ENCODE results near the gene WIPI1. TPM values are rescaled to one million over a fixed set of nuclear protein-coding genes. Genes with fewer than 3 reads are reported as not detected.

The WIPI1 gene
- 36.3 and 47.3 TPM in 2 replicates for total RNA-seq

GRCh38 chr17:68457168-68457538, at the start of gene WIPI1:
TSS of gene WIPI1 (minus strand) at chr17:68457496. CDS start at chr17:68457421, 75 bp downstream.

Small RNA genes lying within 50 kb of the gene (small RNA-seq; reads per million reads assigned to genes)
- gene MIR635, result not detected

Other genes with a start within 250 kb of the WIPI1 start
- 60.6 and 78.8 TPM in 2 replicates for gene AMZ2, start 209.5 kb downstream of the WIPI1 start, total RNA-seq
- 0.40 and 0.79 TPM in 2 replicates for gene SLC16A6, start 166.4 kb downstream of the WIPI1 start, total RNA-seq
- 1.2 and 5.3 TPM in 2 replicates for gene ARSG, start 166.0 kb downstream of the WIPI1 start, total RNA-seq
- gene PRKAR1A, start 54.9 kb upstream of the WIPI1 start, total RNA-seq, result 260 and 268 TPM in 2 replicates
- under 0.01 TPM in 1 of 2 replicates, not detected in the other for gene FAM20A, start 143.9 kb upstream of the WIPI1 start, total RNA-seq

Data from thoracic aorta endothelial cell (primary cell).